ENCODE results near the gene AMIGO3.

Gene AMIGO3

GRCh38 chr3:49716691-49717210 lies 2.7 kb downstream of the AMIGO3 start:
- Histone ChIP-seq H3K4me1 (ENCODE audit: insufficient read depth, low read length) (peaks cover 39% of the 10 kb centered on the region), H3K36me3 (ENCODE audit: insufficient read depth, low read length) (peaks cover 44% of the 10 kb centered on the region), H3K27ac (ENCODE audit: low read length) (no peak overlapping the region), H3K4me2 (ENCODE audit: insufficient read depth, low read length) (no peak overlapping the region), H4K20me1 (ENCODE audit: insufficient read depth, low read length) (peaks cover 21% of the 10 kb centered on the region), H2AFZ (ENCODE audit: low read depth, low read length) (no peak overlapping the region), H3K79me2 (ENCODE audit: insufficient read depth, low read length) (peaks cover 8% of the 10 kb centered on the region; the same call in 1 of the 2 replicates), H3K4me3 (ENCODE audit: low read depth in 1 of 2, low read length in 2 of 2) (no peak overlapping the region), H3K9ac (ENCODE audit: low read depth, low read length) (no peak overlapping the region), H3K9me3 (ENCODE audit: insufficient read depth, low read length, severe bottlenecking) (no peaks in the 10 kb centered on the region), H3K27me3 (ENCODE audit: insufficient read depth, low read length, poor library complexity) (no peaks in the 10 kb centered on the region)
- TF ChIP-seq EZH2 (IDR thresholded peaks at IDR 0.05; ENCODE audit: borderline replicate concordance, low read depth, low read length, severe bottlenecking) (no peak), CTCF (IDR thresholded peaks at IDR 0.05; ENCODE audit: borderline replicate concordance, extremely low read depth, low read length, poor library complexity, severe bottlenecking) (no peak)
- ATAC-seq (ENCODE audit: insufficient read depth, low read depth) (no peak), DNase-seq (no peak)

- peaks cover 16% of the 10 kb centered on the region for H4K20me1 ChIP-seq (ENCODE audit: insufficient read depth, low read length)
- TF ChIP-seq CTCF (IDR thresholded peaks at IDR 0.05; ENCODE audit: borderline replicate concordance, extremely low read depth, low read length, poor library complexity, severe bottlenecking): no peak
- no peak for TF ChIP-seq EZH2 (IDR thresholded peaks at IDR 0.05; ENCODE audit: borderline replicate concordance, low read depth, low read length, severe bottlenecking)
- DNase-seq (no peak), ATAC-seq (ENCODE audit: insufficient read depth, low read depth) (no peak)
- no peak overlapping the region for H3K27ac ChIP-seq (ENCODE audit: low read length)
- H3K36me3 ChIP-seq (ENCODE audit: insufficient read depth, low read length): peaks cover 39% of the 10 kb centered on the region
- H3K9me3 ChIP-seq (ENCODE audit: insufficient read depth, low read length, severe bottlenecking): no peaks in the 10 kb centered on the region
- H3K27me3 ChIP-seq (ENCODE audit: insufficient read depth, low read length, poor library complexity): no peaks in the 10 kb centered on the region
- H2AFZ ChIP-seq (ENCODE audit: low read depth, low read length): no peak overlapping the region
- peaks cover 38% of the 10 kb centered on the region for H3K4me1 ChIP-seq (ENCODE audit: insufficient read depth, low read length)
- H3K9ac ChIP-seq (ENCODE audit: low read depth, low read length): no peak overlapping the region
- no peak overlapping the region for H3K4me2 ChIP-seq (ENCODE audit: insufficient read depth, low read length)
- no peak overlapping the region for H3K4me3 ChIP-seq (ENCODE audit: low read depth in 1 of 2, low read length in 2 of 2)
- peaks cover 3% of the 10 kb centered on the region; the same call in 1 of the 2 replicates for H3K79me2 ChIP-seq (ENCODE audit: insufficient read depth, low read length)
Observed at GRCh38 chr3:49716169-49716568, 3.3 kb downstream of the AMIGO3 start.

- no peaks in the 10 kb centered on the region for H3K27me3 ChIP-seq (ENCODE audit: insufficient read depth, low read length, poor library complexity)
- H3K79me2 ChIP-seq (ENCODE audit: insufficient read depth, low read length): no peaks in the 10 kb centered on the region
- peaks cover 11% of the 10 kb centered on the region for H4K20me1 ChIP-seq (ENCODE audit: insufficient read depth, low read length)
- DNase-seq (no peak), ATAC-seq (ENCODE audit: insufficient read depth, low read depth) (no peak)
- H3K4me3 ChIP-seq (ENCODE audit: low read depth in 1 of 2, low read length in 2 of 2): no peak overlapping the region
- peaks cover 33% of the 10 kb centered on the region for H3K4me1 ChIP-seq (ENCODE audit: insufficient read depth, low read length)
- H3K9ac ChIP-seq (ENCODE audit: low read depth, low read length): no peak overlapping the region
- no peak overlapping the region for H2AFZ ChIP-seq (ENCODE audit: low read depth, low read length)
- no peaks in the 10 kb centered on the region for H3K9me3 ChIP-seq (ENCODE audit: insufficient read depth, low read length, severe bottlenecking)
- no peak overlapping the region for H3K27ac ChIP-seq (ENCODE audit: low read length)
- TF ChIP-seq CTCF (IDR thresholded peaks at IDR 0.05; ENCODE audit: borderline replicate concordance, extremely low read depth, low read length, poor library complexity, severe bottlenecking): no peak
- no peak for TF ChIP-seq EZH2 (IDR thresholded peaks at IDR 0.05; ENCODE audit: borderline replicate concordance, low read depth, low read length, severe bottlenecking)
- H3K36me3 ChIP-seq (ENCODE audit: insufficient read depth, low read length): peaks cover 33% of the 10 kb centered on the region
- H3K4me2 ChIP-seq (ENCODE audit: insufficient read depth, low read length): no peak overlapping the region
Observed at GRCh38 chr3:49715611-49716121, 3.8 kb downstream of the AMIGO3 start.
